Breast epithelium (tissue), 4 donors: Measurements from ENCODE around the gene RNF39. TPM values are rescaled to one million over a fixed set of nuclear protein-coding genes. Genes with fewer than 3 reads are reported as not detected.
"Not testable (repeated sequence)": the region's sequence is repeated elsewhere in the genome, so short reads cannot be mapped to it uniquely, and the experiment has no call there.

Experiments
- DNase-seq, 2 donors: peaks; one replicate each; pipeline ENCODE4 v3.0.0-alpha.2; 2019; ENCODE audit warnings: low spot score in 2 of 2
- H3K27ac ChIP-seq, 2 donors: fragments of 200-600 bp; sonication (generic) in 1 of 2; one replicate each; pipeline ENCODE4 v1.5.1; 2016 to 2019; ENCODE audit warnings: mild to moderate bottlenecking in 1 of 2
- H3K27me3 ChIP-seq, 2 donors: fragments of 200-600 bp; sonication (generic) in 1 of 2; one replicate each; pipeline versions ENCODE4 v1.5.1 to v1.6.0; 2017 to 2019; ENCODE audit warnings: control low read depth in 1 of 2, mild to moderate bottlenecking in 1 of 2
- H3K36me3 ChIP-seq: fragments of 200-600 bp; one replicate; pipeline ENCODE4 v1.5.1; 2019
- H3K4me1 ChIP-seq, 2 donors: fragments of 200-600 bp; sonication (generic); one replicate each; pipeline ENCODE4 v1.5.1; 2016 to 2019; ENCODE audit warnings: control low read depth in 1 of 2
- H3K4me3 ChIP-seq, 3 donors: fragments of 200-600 bp; sonication (generic); 1 replicate in 2 of 3; 2 replicates in 1 of 3; pipeline ENCODE4 v1.5.1; 2016 to 2019; ENCODE audit warnings: mild to moderate bottlenecking in 3 of 3, moderate library complexity in 2 of 3
- H3K9me3 ChIP-seq, 2 donors: fragments of 200-600 bp; sonication (generic) in 1 of 2; one replicate each; pipeline ENCODE4 v1.5.1; 2016 to 2019; ENCODE audit warnings: control low read depth in 1 of 2
- CTCF ChIP-seq, 3 donors: fragments of 450-650 bp; IDR thresholded peaks; one replicate each; pipeline ENCODE4 v1.5.1; 2016 to 2017; ENCODE audit warnings: antibody characterized with exemption in 3 of 3, mild to moderate bottlenecking in 3 of 3, moderate library complexity in 3 of 3
- POLR2A ChIP-seq: fragments of 450-650 bp; IDR thresholded peaks from one replicate; pipeline ENCODE4 v1.6.1; 2016; ENCODE audit warnings: antibody characterized with exemption, mild to moderate bottlenecking, moderate library complexity
- POLR2AphosphoS5 ChIP-seq, 3 donors: sonication (generic); formaldehyde crosslinking; IDR thresholded peaks; one replicate each; pipeline ENCODE4 v1.6.1; 2017; ENCODE audit warnings: antibody characterized with exemption in 3 of 3
- intact Hi-C: fragments of 100-400 bp; cut with DNase I; formaldehyde crosslinking; loops from one replicate; pipeline ENCODE4 v1.15.1; 2023; ENCODE audit warnings: low total_unique reads
- total RNA-seq, 3 donors: library from RNA; depleted of rRNA; stranded (reverse); fragments of >200 nt; gene quantifications; one replicate each; pipeline ENCODE4 v1.1.0, GENCODE V29; 2016

Gene RNF39
- total RNA-seq = 10 to 100 TPM in 2 of 3 donors, not detected in 1; 11.1 to 40.0 TPM

- no peak for DNase-seq
- Histone ChIP-seq H3K4me1 (no peaks in the 10 kb centered on the region), H3K27ac (peak within 1 kb of the TSS; percentile 95 to 96), H3K9me3 (no peaks in the 10 kb centered on the region), H3K36me3 (no peaks in the 10 kb centered on the region), H3K4me3 (peak within 1 kb of the TSS; percentile 8 to 82 (median 72)), H3K27me3 (no peaks in the 10 kb centered on the region)
- intact Hi-C loops = no loop called here
- TF ChIP-seq CTCF (IDR thresholded peaks at IDR 0.05) (no peak), POLR2A (peak; percentile 90), POLR2AphosphoS5 (IDR thresholded peaks at IDR 0.05) (peak in 1 of 3 donors; percentile 96)
These were observed at the start of gene RNF39 for GRCh38 chr6:30075094-30075789. RNF39 (minus strand) TSS chr6:30075769; CDS start chr6:30075585, 184 bp downstream.

DNA sequence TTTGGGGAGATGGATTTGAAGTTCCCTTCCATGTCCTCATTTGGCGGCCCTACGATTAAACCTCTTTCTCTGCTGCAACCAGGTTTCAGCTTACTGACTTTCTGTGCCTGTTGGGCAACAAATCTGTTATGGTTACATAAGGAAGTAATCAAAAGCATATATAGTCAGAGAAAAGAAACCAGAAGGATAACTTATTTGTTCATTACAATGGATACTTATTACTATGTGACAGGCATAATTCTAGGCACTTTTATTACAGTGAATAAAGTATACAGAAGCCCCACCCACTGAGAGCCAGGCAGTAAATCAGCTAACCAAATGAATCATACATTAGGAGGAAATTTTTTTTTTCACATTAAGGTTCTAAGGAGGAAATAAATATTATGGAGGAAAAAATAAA lies 46.9 kb upstream of the RNF39 start:
- no peaks in the 10 kb centered on the region for H3K36me3 ChIP-seq
- H3K9me3 ChIP-seq = no peaks in the 10 kb centered on the region
- H3K27me3 ChIP-seq = peaks cover 0 to 5% of the 10 kb centered on the region in 2 donors
- TF ChIP-seq CTCF (IDR thresholded peaks at IDR 0.05) (no peak), POLR2A (no peak), POLR2AphosphoS5 (IDR thresholded peaks at IDR 0.05) (no peak)
- H3K4me1 ChIP-seq = no peaks in the 10 kb centered on the region
- H3K4me3 ChIP-seq = no peak overlapping the region
- H3K27ac ChIP-seq = no peak overlapping the region
- intact Hi-C loops = no loop called here
- no peak for DNase-seq

GRCh38 chr6:30121446-30122366 lies 46.1 kb upstream of the RNF39 start:
- H3K9me3 ChIP-seq = no peaks in the 10 kb centered on the region
- no peak for TF ChIP-seq POLR2AphosphoS5 (IDR thresholded peaks at IDR 0.05)
- no peak for TF ChIP-seq CTCF (IDR thresholded peaks at IDR 0.05)
- no peak for TF ChIP-seq POLR2A
- peaks cover 0 to 4% of the 10 kb centered on the region in 2 donors for H3K27me3 ChIP-seq
- no peaks in the 10 kb centered on the region for H3K36me3 ChIP-seq
- intact Hi-C loops = no loop called here
- H3K4me3 ChIP-seq = no peak overlapping the region
- no peak overlapping the region for H3K27ac ChIP-seq
- no peaks in the 10 kb centered on the region for H3K4me1 ChIP-seq
- no peak for DNase-seq

- H3K9me3 ChIP-seq, H3K27me3 ChIP-seq, intact Hi-C loops, DNase-seq, H3K4me3 ChIP-seq, H3K4me1 ChIP-seq, H3K27ac ChIP-seq, H3K36me3 ChIP-seq: not testable (repeated sequence)
These were observed 43.1 kb upstream of the RNF39 start for GRCh38 chr6:30118691-30119090.

DNA sequence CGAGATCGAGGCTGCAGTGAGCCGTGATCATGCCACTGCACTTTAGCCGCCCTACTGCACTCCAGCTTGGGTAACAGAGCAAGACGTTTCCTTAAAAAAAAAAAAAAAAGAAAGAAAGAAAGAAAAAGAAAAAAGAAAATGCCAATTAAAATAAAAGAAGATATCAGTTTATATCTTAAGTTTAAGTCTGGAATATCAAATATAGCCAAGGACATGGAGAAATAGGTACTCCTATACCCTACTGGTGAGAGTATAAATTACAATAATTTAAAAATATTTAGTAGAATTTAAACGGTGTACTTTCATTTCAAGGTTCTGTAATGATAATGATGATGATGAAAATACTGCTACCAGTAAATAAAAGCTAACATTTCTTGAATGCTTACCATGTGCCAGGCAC lies 41.2 kb upstream of the RNF39 start:
- no peak for TF ChIP-seq CTCF (IDR thresholded peaks at IDR 0.05)
- H3K27ac ChIP-seq = no peak overlapping the region
- no peaks in the 10 kb centered on the region for H3K4me1 ChIP-seq
- intact Hi-C loops = no loop called here
- no peaks in the 10 kb centered on the region for H3K9me3 ChIP-seq
- H3K27me3 ChIP-seq = peaks cover 0 to 17% of the 10 kb centered on the region in 2 donors
- no peak overlapping the region for H3K4me3 ChIP-seq
- no peak for DNase-seq
- no peaks in the 10 kb centered on the region for H3K36me3 ChIP-seq
